OCI-M1 (cell line): Measurements from ENCODE around the gene KIF3B.
A peak's percentile ranks its signal among the peaks of the same experiment; 100 is the strongest.
"Not testable (repeated sequence)": the region's sequence is repeated elsewhere in the genome, so short reads cannot be mapped to it uniquely, and the experiment has no call there.

Source experiments
- DNase-seq: peaks from one replicate; lab custom pipeline; 2025; lab: John Stamatoyannopoulos, UW

KIF3B gene

GRCh38 chr20:32277361-32278198 lies at the start of gene KIF3B:
Gene KIF3B (plus strand): TSS chr20:32277651. CDS start chr20:32309778, 32,127 bp downstream.
- peak; percentile 91 for DNase-seq

GRCh38 chr20:32227744-32228688 lies 49.4 kb upstream of the KIF3B start:
- DNase-seq, result no peak

- no peak for DNase-seq
Measured at GRCh38 chr20:32229251-32229747, 48.2 kb upstream of the KIF3B start.

GRCh38 chr20:32230707-32231106 lies 46.7 kb upstream of the KIF3B start:
- no peak for DNase-seq

GRCh38 chr20:32231245-32231644 lies 46.2 kb upstream of the KIF3B start:
- DNase-seq, result no peak

- DNase-seq, result peak; percentile 3
Measured at GRCh38 chr20:32231847-32232246, 45.6 kb upstream of the KIF3B start.

GRCh38 chr20:32232326-32232886 lies 45.0 kb upstream of the KIF3B start:
- DNase-seq, result no peak

- no peak for DNase-seq
Measured at GRCh38 chr20:32233286-32233685, 44.2 kb upstream of the KIF3B start.

GRCh38 chr20:32234135-32234808 lies 43.2 kb upstream of the KIF3B start:
- no peak for DNase-seq

- no peak for DNase-seq
Measured at GRCh38 chr20:32235331-32236047, 42.0 kb upstream of the KIF3B start.

- DNase-seq, result no peak
Measured at GRCh38 chr20:32236048-32236533, 41.4 kb upstream of the KIF3B start.

GRCh38 chr20:32236819-32237218 lies 40.6 kb upstream of the KIF3B start:
- DNase-seq, result no peak

- no peak for DNase-seq
Measured at GRCh38 chr20:32237419-32237818, 40.0 kb upstream of the KIF3B start.

- DNase-seq, result no peak
Measured at GRCh38 chr20:32238483-32239425, 38.7 kb upstream of the KIF3B start.

GRCh38 chr20:32240205-32240604 lies 37.2 kb upstream of the KIF3B start:
- no peak for DNase-seq

GRCh38 chr20:32241807-32242206 lies 35.6 kb upstream of the KIF3B start:
- no peak for DNase-seq

- DNase-seq, result no peak
Measured at GRCh38 chr20:32244150-32244823, 33.2 kb upstream of the KIF3B start.

GRCh38 chr20:32244959-32245358 lies 32.5 kb upstream of the KIF3B start:
- no peak for DNase-seq

GRCh38 chr20:32246208-32246607 lies 31.2 kb upstream of the KIF3B start:
- DNase-seq, result not testable (repeated sequence)
